Activated gamma-delta T cell treated with Interleukin-2 at 50 U/mL for 16 hours (primary cell): ENCODE measurements around the gene ARL15.

ENCODE experiments used
- DNase-seq: peaks from one replicate; pipeline ENCODE4 v3.0.0-alpha.2; 2020

The ARL15 gene

DNA sequence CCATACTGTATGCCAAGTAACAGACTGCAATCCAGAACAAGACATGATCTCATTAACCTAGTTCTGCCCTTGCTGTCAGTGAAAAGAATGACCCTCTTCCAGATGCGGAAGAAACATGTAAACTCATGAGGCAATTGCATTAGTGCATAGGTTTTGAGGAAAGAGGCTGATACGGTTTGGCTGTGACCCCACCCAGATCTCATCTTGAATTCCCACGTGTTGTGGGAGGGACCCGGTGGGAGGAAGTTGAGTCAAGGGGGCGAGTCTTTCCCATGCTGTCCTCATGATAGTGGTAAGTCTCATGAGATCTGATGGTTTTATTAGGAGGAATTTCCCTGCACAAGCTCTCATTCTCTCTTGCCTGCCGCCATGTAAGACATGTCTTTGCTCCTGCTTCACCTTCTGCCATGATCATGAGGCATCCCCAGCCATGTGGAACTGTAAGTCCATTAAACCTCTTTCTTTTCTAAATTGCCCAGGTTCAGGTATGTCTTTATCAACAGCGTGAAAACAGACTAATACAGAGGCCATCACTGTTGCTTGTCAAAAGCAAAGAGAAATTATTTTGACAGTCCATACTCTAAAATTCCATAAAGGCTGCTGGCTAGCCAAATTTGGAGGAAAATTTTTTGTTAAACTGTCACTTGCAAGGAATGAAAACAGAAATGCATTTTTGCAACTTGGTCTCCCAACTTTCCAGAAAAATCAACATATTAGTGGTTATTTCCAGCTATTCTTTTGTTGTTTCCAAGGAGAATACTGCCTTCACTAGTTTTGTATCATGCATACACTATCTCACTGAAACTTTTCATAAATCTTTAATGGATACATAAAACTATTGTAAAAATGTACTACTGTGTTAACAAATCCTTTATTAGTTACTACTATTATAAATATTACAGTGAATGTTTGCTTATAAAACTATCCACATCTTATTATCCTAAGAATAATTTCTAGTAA, 3.2 kb upstream of the ARL15 start:
- no peak for DNase-seq

DNA sequence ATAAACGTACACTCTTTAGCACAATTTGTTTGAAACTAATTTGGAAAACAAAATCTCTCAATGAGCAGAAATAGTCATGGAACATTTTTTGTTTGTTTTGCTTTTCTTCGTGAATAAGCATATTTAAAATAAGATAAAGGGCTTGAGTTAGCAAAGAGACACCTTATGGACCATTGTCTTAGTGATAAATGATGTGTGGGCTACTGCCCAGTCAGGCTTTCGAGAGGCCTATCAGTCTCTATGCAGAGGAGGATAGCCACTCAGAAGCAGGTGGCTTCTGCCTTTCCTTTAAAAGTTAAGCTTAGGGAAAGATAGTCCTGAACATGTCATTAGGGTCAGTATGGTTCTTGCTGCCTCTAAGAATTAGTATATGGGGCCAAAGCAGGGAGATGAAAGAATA, 2.1 kb upstream of the ARL15 start:
- no peak for DNase-seq

DNA sequence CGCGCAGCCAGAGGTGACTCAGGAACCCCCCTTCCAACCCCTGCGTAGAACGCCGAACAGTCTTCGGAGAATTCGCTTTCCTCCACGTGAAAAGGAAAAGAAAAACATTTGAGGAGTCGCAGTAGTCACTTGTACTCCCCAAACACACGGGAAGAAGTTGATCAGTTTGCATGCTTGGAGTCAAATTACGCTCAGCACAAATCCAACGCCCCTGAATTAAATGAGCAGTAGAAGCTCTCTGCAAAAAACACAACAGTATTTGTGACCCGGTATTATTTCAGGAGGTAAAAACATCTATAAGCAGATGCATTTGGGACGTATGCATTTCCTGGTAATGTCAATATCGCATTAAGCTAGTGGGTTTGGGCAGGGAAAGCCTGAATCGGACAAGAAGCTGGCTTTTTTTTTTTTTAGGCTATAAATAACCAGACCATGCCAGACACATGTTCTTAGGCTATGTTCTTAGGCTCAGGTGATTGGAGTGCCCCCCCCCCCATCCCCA, 854 bp upstream of the ARL15 start:
- DNase-seq: no peak

DNA sequence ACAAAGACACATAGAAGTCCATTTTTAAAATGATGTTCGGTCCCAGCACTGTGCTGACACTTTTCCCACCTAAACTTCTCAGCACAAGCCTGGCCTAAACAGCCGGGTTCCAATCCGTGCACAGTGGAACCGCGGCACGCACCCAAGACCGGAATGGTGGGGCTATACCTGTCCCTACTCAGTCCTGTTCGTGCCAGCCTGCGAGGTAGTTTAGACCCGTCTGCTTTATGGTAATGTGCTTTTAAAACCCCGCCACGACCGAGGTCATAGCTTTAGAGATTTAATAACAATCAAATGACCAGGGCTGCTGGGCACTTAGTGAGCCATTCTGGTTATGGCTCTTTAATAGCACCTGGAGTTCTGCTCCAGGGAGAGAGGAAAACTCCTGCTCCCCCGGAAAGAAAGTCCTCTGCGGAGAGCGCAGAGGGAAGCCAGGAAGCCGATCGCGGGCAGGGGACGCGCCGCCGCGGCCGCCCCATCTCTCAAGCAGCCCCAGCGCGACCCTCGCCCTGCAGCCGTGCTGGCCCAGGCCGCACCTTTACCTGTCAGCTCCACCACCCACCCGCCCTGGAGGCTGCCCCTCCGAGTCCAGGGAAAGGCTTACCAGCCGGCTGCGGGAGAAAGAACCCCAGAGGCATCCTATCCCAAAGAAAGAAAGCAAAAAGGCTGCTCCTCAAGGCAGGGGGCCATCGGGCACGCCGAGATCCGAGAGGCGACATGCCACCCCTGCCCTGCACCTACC, 511 bp downstream of the ARL15 start:
- peak; percentile 19 for DNase-seq

DNA sequence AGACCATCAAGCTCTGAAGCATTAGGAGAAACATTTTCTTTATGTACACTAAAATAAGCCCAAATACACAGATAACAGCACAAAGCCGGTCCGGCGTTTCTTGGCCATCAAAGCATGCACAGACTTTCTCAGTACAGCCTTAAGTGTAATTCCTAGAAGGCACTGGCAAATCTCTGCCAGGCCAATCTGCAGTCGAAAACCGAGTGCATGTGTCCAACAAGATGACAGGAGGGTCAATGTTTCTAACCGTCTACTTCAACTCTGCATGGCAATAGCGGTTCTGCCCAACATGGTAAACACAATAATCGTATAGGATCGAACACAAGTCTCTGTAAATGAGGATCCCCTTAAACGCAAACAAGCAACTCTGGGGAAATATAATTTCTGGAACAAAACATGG, 1.1 kb downstream of the ARL15 start:
- DNase-seq: no peak

DNA sequence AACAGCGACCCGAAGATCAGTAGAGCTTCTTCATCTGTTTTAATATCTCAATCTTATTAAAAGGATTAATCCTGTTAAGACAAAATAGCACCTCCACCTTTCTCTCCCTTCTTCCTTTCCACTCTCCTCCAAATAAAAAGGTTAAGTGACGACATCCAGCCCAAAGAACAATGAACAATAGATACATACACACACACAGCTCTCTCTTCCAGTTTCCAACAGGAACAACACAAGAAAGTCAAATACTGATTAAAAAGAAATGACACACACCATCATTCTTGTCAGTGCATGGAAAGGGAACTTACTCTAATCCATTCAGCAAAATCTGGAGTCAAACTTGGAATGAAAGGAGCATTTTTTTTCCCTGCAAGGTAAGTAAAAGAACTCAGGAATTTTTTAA, 2.8 kb downstream of the ARL15 start:
- no peak for DNase-seq

DNA sequence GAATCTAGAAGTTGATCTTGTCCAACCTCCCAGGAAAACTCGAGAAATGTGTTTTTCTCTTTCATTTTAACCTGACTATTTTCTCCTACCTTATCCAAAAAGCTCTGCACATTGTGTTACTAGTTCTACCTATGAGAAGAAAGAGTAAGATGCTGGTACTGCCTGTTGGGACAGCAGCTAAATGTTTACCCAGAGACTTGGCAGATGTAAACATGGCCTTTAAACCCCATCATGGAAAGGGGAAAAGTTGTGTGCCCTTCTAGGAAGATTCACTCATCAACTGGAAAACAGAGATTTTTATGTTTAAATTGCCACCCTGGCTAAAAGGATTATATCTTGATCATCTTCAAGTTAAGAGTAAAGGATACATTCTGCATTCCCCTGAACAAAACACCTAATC, 3.5 kb downstream of the ARL15 start:
- DNase-seq: no peak

DNA sequence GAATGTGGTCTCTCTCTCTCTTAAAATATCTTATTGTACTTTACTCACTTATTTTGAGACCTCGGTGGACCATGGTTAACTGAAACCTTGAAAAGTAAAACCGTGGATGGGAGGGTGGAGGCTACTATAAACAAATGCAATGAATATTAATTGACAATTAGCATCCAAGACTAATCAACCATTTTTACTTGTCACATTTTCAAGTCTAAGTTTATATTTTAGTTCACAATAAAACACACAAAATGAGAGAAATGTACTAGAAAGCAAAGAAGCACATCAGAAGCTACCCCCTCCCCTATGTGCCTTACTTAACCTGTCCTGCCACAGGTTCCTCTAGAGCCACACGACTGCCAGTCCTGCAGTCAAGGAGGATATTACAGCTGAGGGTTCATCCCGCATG, 4.6 kb downstream of the ARL15 start:
- DNase-seq: no peak

DNA sequence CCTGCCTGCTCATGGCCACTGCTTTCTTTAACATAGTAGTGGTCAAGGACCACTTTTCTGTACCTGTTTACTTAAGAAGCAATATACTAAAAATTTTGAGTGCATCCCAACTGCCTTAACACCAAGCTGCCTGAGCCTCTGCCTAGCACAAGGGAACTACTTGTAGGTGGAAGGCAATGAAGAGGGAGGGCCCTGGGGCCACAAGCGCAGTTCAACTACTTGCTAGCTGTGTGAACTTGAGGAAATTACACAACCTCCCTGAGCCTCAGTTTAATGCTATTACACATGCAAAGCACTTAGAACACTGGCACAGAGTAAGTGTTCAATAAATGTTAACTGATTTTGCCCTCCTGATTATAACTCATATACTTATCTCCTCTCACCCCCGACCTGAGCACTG, 6.3 kb downstream of the ARL15 start:
- DNase-seq: no peak

DNA sequence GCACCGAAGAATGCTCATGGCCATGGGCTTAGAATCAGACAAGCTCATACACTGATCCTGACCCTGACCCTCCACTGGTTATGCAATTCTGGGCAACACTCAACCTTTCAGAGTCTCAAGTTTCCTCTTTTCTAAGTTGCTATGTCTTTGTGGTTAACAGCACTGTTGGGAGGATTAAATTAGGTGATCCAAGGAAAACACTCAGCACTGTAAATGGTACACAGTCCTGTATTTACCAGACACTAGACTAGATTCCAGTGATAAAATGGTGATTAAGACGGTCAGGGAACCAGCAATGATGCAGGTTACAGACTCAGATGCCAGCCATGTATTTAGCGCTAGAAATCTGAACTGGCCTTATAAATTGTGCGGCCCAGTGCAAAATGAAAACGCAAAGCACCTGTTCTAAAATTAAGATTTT, 8.1 kb downstream of the ARL15 start:
- no peak for DNase-seq

DNA sequence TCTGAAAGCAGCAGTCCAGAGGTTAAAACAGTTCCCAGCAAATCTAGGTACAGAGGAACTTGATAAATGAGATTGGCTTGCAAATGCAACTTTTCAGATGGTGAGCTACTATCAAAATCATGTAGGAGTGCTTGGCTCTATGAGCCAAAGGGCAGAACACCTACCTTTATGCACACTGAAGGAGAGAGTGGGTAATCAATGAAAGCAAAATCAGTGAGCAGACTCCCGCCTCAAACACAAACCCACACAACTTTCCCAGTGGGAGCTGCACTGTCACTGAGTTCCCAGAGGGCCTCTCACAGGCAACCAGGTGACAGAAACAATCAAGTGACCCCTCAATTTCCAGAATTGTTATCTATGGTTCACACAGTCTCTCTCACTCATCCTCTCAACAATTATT, 8.5 kb downstream of the ARL15 start:
- DNase-seq: no peak

DNA sequence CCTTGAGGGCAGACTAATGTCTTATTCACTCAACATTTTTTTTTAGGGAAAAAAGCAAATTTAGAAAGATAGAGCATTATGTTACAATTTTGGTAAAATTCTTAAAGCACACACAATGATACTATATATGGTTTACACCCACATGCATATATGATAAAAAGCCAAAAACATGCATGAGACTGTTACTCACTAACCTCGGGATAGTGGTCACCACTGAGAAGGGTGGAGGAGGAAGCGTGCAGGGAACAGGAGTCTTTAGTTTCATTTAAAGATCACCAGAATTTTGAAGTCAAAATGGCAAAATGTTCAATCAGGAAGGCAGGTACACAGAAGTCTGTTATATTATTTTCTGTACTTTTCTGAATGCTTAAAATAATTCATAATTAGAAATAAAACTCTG, 9.2 kb downstream of the ARL15 start:
- no peak for DNase-seq

DNA sequence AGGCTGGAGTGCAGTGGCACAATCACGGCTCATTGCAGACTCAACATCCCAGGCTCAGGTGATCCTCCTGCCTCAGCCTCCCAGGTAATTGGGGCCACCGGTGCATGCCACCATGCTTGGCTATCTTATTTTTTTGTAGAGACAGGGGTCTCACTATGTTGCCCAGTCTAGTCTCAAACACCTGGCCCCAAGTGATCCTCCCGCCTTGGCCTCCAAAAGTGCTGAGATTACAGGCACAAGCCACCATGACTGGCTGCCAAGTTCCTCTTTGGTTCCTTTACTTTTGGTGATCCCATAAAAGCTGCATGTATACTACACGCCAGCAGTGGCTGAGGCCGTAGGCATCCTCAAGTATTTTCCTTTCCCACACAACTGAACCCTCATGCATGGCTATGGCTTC, 11.4 kb downstream of the ARL15 start:
- no peak for DNase-seq

DNA sequence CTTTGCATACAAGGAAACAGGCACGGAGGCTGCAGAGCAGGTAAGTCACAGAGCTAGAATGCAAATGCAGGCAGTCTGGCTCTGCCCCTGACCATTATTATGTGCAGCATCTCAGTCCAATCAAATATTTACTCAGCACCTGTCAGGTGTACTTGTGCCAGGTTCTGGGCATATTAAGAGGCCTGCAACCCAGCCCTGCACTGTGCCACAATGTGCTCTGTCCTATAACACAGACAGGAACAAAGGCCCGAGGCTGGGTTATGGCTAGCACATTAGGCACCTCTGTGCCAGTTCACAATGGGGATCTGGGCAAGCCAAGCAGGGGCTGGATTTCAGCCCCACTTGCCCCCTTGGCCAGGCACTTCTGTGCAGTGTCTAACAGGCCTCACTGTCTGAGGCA, 14.0 kb downstream of the ARL15 start:
- DNase-seq: no peak

DNA sequence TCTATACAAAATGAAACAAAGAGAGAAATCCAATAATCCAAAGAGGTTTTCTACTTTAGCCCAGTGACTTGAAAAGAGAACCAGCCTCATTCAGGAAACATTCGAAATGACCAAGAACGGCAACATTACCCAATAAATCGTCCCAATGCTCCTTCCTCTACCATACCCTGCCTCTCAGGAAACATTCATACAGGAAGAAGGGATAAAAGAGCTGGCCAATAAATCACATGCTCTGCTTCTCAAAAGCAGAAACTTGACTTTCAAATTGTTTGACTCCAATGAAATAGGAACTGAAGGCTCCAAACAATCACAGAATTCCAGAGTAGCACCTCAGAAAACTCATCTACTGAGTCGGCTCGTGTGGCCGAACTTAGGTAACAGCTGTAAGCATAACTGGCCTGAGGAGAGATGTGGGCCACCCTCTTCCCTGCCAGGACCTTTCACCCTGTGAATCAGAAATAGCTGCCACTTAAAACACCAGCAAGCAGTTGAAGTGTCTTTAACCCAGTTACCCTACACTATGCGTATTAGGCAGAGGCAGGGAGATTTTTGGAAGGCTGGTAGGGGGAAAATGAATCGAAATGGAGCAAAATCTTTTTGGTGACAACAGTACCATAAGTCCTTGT, 14.6 kb downstream of the ARL15 start:
- no peak for DNase-seq

DNA sequence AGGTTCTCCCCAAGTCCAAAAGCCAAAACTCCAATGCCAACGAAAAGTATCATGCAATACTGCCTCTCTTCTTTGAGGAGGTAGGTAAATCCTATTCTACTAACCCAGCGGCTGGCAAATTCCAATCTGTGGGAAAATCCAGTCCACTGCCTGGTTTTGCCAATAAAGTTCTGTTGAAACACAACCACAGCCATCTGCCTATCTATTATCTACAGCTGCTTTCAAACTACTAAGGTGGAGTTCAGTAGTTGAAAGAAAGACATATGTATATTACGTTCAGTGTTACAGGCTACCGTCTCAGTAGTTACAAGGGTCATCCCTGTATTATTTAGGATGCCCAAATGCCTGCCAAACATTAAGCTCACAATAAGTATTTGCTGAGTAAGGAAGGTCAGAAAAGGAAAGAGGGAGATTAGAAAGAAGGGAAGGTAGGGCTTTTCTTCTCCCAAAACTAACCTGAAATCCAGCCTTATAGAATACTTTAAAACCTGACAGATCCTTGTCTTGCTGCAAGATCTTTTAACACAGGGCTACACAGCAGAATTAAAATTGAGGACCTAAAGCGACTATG, 16.2 kb downstream of the ARL15 start:
- no peak for DNase-seq

DNA sequence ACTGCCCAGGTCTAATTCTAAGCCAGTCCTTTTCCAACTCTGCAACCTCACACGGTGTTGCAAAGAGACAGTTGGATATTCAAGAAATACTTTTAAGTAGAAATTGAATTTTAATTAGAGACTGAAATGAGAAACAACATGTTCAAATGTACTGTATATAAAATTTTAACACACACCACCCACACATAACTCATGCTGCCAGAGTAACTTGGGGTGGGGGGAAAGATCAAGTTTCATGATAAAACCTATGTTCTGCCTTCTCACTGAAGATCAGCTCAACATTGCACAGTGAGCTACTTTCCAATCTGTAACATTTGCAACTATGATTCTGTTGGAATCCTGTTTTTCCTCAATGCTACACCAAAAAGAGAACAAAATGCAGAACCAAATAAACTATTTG, 17.5 kb downstream of the ARL15 start:
- no peak for DNase-seq

DNA sequence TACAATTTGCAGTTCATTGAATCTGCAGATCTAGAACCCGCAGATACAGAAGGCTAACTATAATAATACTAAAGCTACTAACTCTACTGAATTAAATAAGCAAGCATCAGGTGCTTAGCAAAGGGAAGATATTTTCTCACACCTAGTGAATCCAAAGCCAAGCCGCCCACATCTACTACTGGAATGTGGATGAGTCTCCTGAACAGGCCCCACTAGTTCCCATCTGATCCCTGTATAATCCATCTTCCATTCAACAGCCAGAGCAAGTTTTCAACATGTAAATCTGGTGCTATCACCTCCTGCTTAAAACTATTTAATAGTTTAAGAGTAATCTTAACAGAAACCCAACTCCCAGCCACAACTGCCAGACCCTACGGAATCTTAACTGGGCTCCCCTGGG, 18.9 kb downstream of the ARL15 start:
- DNase-seq: no peak

DNA sequence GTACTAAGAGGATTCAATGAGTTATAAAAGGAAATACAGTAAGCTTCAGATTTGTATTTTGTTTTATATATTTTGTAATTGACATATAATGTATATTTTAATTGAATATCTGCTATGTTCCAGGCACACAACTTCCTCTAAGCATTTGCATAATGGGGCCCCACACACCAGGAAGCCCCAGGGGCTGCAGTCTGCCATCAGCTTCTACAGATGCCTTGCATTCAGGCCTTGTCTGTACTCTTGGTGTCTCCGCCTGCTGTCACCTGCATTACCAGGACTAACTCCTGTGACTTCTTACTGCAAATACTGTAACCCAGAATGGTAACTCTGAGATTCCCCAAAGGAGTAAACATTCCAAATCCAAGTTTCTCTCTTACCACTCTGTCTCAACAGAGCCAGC, 20.6 kb downstream of the ARL15 start:
- no peak for DNase-seq

DNA sequence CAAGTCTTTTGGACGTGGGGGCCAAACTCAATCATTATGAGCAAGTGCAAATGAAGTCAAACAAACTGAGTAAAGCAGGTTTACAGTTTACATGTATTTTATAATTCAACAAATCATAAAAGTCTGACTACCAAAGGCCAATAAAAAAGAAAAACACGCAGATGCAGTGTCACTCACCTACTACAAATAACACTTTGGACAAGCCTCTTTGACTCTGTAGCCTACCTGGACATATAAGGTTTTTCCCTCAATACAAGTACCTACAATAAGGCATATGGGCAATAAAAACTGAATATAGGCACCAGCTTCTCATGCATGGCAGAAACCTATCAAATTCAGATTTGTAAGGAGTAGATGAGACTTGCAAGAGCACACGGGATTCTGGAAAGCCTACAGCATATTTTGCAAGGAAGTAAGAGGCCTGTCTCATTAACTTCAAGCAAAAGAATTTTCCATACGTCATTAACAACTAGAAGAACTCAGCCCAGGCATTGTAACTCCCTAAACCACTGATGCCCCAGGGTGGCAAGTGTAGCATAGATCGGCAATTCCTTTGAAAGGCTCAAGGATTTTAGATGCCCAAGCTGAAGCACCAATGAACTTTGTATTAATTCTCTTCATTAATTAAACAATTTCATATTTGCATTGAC, 21.7 kb downstream of the ARL15 start:
- no peak for DNase-seq

DNA sequence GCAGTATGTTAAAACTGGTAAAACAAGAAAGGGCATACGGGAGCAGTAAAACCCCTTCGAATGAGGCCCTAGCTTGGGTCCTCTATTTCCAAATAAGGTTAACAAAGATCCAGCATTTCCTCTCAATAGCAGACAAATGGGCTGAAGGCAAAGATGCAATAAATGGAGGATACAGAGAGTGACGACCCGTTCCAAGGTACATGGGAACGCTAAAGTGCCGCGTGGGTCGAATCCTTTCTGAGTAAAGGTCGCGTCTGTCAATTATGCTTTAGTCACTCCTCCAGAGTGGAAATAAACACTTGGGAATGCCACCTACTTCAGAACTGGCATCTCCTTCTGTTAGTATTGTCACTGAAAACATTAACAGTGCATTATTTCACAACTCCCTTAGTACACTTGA, 24.7 kb downstream of the ARL15 start:
- DNase-seq: no peak

DNA sequence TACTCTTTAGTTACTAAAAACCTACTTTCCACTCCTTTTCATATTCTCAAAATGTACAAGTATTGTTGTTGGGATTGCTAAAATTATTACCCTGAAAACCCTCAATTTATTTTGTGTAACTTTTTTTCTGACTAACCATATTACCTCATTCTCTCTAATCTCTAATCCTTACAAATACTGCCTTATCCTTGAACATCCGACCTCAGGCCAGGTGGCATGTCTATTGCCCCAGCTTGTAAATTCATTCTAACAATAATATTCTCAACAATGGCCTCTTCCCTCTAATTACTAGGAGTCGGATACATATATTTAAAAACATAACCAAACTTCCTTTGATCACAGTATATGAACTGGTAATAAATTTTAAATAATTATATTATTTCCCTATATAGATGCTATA, 25.8 kb downstream of the ARL15 start:
- no peak for DNase-seq

DNA sequence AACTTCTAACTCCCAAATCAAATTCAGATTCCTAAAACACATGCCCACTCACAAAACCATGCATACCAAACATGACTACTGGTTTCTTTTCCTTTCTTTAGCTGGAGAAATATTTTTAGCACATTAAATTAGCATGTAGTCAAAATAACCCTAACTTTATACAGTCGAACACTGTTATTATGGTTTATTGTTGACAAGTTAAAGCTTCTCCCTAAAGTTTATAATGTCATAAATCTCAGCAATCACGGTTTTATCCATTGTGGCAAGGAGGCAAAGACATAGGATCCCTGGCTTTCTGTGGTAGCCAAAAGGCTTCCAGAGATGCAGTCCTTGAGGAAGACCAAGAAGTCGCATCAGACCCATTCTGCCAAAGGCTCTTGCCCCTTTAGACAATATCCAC, 27.5 kb downstream of the ARL15 start:
- DNase-seq: no peak
